ENCODE measurements around the gene CPM. TPM values are rescaled to one million over a fixed set of nuclear protein-coding genes. Genes with fewer than 3 reads are reported as not detected.

The CPM gene
- total RNA-seq, 2 experiments from 2014 or later, result 0.27 to 0.87 TPM

Other genes with a start within 250 kb of the CPM start
- gene NUP107, start 246.2 kb downstream of the CPM start, total RNA-seq, result 100 to 1,000 TPM in 1 of 2 experiments, 10 to 100 TPM in 1; 82.0 to 100 TPM
- 1 to 10 TPM; 8.1 TPM for gene SLC35E3, start 187.0 kb downstream of the CPM start, total RNA-seq
- 100 to 1,000 TPM; 207 to 214 TPM for gene MDM2, start 125.0 kb downstream of the CPM start, total RNA-seq

Data from activated CD4-positive, alpha-beta T cell treated with anti-CD3 and anti-CD28 coated beads, Interleukin-2, amount 10 ng/mL, durations not matched to agents 7 days and 5 days (primary cell).